Testis (tissue), 3 donors: ENCODE data around the gene TTC29. TPM values are rescaled to one million over a fixed set of nuclear protein-coding genes. Genes with fewer than 3 reads are reported as not detected.

Experiments
- DNase-seq: peaks from one replicate; pipeline ENCODE4 v3.0.0-alpha.2; 2019
- H3K27ac ChIP-seq, 2 donors: fragments of 200-600 bp; sonication (generic); one replicate each; pipeline ENCODE4 v1.5.1; 2019
- H3K27me3 ChIP-seq: fragments of 200-600 bp; sonication (generic); one replicate; pipeline ENCODE4 v1.5.1; 2019
- H3K36me3 ChIP-seq: fragments of 200-600 bp; sonication (generic); one replicate; pipeline ENCODE4 v1.5.1; 2017; ENCODE audit warnings: low read depth; ENCODE audit errors: missing control alignments
- H3K4me1 ChIP-seq: fragments of 200-600 bp; sonication (generic); one replicate; pipeline ENCODE4 v1.5.1; 2019
- H3K4me3 ChIP-seq, 2 donors: fragments of 200-600 bp; sonication (generic); one replicate each; pipeline ENCODE4 v1.5.1; 2017 to 2019
- H3K9me3 ChIP-seq: fragments of 200-600 bp; sonication (generic); one replicate; pipeline ENCODE4 v1.5.1; 2017
- POLR2A ChIP-seq: fragments of 450-650 bp; IDR thresholded peaks from one replicate; pipeline ENCODE4 v1.6.1; 2017; ENCODE audit warnings: antibody characterized with exemption, mild to moderate bottlenecking, moderate library complexity
- WGBS, 2 donors: methylation state at CpG; one replicate each; pipeline ENCODE4 v1.1.5; 2018; 5-methylcytosine and 5-hydroxymethylcytosine counted together
- intact Hi-C: fragments of 100-400 bp; cut with DNase I; formaldehyde crosslinking; loops from one replicate; pipeline ENCODE4 v1.15.1; 2023; ENCODE audit warnings: low total_unique reads
- polyA plus RNA-seq: library from polyadenylated mRNA; stranded (reverse); fragments of 350-450 nt; fragmentation: Illumina TruSeq; extraction: RNeasy Lipid Tissue Mini Kit (QIAGEN cat#74804); gene quantifications from one replicate; pipeline ENCODE4 v1.2.3, GENCODE V29; 2014; ENCODE audit warnings: low read depth, low replicate concordance; ENCODE audit not compliant: insufficient read depth
- total RNA-seq, 2 donors: library from RNA; depleted of rRNA; stranded (reverse); fragments of >200 nt; gene quantifications; one replicate each; pipeline ENCODE4 v1.2.3, GENCODE V29; 2016
- TF ChIP-seq, protein P1 (sequence below), 3 experiments: fragments of 450-650 bp in 2 of 3; fragments of 200-600 bp in 1 of 3; sonication (generic) in 1 of 3; IDR thresholded peaks; one replicate each; pipeline ENCODE4 v1.5.1; 2016 to 2019; ENCODE audit warnings: antibody characterized with exemption in 3 of 3, mild to moderate bottlenecking in 2 of 3, moderate library complexity in 1 of 3

TTC29 gene
- total and polyA plus RNA-seq, 3 donors from 2014 or later: 27.4 to 165 (median 68.0) TPM

DNA sequence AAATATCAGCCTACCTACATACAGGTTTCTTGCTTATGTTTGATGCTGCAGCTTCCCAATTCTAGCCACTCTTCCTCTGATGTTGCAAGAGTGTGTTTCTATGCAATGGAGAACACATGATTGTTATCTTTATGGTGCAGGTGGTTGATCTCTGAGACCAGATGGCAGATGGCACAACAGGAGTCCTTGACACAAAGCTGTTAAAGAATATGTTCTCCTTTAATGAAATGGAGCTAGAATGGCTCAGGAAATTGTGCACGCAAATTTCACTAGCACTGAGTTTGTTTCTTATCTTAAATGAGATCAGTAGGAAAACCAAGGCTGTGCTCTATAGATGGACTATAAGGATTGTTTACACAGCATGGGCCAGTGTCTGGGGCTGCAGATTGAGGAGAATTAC is 29.9 kb upstream of the TTC29 start:
- no peaks in the 10 kb centered on the region for H3K36me3 ChIP-seq
- H3K27me3 ChIP-seq: no peaks in the 10 kb centered on the region
- WGBS, 2 donors: 69 to 75% methylated on average over 1 of the region's 1 CpG
- DNase-seq: no peak
- H3K4me1 ChIP-seq: no peaks in the 10 kb centered on the region
- H3K9me3 ChIP-seq: no peaks in the 10 kb centered on the region
- no peak overlapping the region for H3K4me3 ChIP-seq
- intact Hi-C loops: no loop called here
- no peak overlapping the region for H3K27ac ChIP-seq
- TF ChIP-seq, protein P1, sequence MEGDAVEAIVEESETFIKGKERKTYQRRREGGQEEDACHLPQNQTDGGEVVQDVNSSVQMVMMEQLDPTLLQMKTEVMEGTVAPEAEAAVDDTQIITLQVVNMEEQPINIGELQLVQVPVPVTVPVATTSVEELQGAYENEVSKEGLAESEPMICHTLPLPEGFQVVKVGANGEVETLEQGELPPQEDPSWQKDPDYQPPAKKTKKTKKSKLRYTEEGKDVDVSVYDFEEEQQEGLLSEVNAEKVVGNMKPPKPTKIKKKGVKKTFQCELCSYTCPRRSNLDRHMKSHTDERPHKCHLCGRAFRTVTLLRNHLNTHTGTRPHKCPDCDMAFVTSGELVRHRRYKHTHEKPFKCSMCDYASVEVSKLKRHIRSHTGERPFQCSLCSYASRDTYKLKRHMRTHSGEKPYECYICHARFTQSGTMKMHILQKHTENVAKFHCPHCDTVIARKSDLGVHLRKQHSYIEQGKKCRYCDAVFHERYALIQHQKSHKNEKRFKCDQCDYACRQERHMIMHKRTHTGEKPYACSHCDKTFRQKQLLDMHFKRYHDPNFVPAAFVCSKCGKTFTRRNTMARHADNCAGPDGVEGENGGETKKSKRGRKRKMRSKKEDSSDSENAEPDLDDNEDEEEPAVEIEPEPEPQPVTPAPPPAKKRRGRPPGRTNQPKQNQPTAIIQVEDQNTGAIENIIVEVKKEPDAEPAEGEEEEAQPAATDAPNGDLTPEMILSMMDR (IDR thresholded peaks at IDR 0.05): no peak
- TF ChIP-seq POLR2A: no peak

DNA sequence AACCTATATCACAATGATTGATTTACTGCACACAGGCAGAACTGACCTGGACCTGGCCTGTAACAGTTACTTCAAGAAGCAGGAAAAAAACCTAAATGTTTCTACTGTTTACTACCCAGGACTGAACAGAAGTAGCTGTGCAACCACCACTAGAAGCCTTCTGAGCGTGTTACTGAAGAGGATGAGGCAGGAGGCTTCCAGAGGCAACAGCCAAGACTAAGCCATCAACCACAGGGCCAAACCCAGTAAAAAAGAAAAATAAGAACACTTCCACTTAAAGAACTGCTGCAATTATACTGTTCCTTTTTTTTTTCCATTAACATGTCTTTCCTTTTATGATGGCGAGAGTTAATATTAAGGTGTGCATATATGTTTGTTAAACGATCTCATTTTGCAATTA is 29.4 kb upstream of the TTC29 start:
- DNase-seq: no peak
- Histone ChIP-seq H3K27me3 (no peaks in the 10 kb centered on the region), H3K36me3 (no peaks in the 10 kb centered on the region), H3K27ac (no peak overlapping the region), H3K4me1 (no peaks in the 10 kb centered on the region), H3K9me3 (no peaks in the 10 kb centered on the region), H3K4me3 (no peak overlapping the region)
- TF ChIP-seq, protein P1 (IDR thresholded peaks at IDR 0.05): no peak
- no peak for TF ChIP-seq POLR2A
- 83 to 94% methylated on average over 3 of the region's 3 CpGs for WGBS, 2 donors
- intact Hi-C loops: no loop called here

DNA sequence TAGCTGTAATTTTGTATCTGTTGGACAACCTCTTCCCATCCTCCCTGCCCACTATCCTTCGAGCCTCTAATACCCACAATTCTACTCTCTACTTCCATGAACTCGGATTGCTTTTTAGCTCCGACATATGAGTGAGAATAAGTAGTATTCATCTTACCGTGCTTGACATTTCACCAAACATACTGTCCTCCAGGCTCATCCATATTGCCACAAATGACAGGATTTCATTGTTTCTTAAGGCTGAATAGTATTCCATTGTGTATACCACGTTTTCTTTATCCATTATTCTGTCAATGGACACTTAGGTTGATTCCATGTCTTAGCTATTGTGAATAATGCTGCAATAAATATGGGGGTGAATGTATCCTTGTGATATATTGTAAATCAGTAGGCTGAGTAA is 26.4 kb upstream of the TTC29 start:
- WGBS, 2 donors: 80 to 84% methylated on average over 5 of the region's 5 CpGs
- TF ChIP-seq POLR2A: no peak
- TF ChIP-seq, protein P1 (IDR thresholded peaks at IDR 0.05): no peak
- H3K4me1 ChIP-seq: no peaks in the 10 kb centered on the region
- no peaks in the 10 kb centered on the region for H3K9me3 ChIP-seq
- no peak overlapping the region for H3K4me3 ChIP-seq
- no peaks in the 10 kb centered on the region for H3K36me3 ChIP-seq
- no peaks in the 10 kb centered on the region for H3K27me3 ChIP-seq
- intact Hi-C loops: no loop called here
- DNase-seq: no peak
- H3K27ac ChIP-seq: no peak overlapping the region

DNA sequence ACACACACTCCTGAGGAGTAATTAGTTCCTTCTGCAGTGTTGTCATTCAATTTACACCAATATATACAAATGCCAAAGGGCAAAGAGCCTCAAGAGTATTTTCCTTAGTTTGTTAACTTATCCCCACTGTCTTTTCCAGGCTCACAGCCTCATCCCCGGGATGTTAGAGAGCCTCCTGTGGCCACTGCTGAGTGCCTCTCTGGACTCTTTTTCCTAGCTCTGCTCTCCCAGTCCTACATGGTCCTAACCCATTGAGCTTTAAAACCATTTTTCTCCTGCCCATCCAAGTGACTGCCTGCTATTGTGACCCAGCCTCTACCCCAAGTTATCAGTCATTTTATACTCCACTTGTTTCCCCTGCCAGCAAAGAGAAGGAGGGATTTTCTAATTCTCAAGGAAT is 23.5 kb upstream of the TTC29 start:
- intact Hi-C loops: no loop called here
- Histone ChIP-seq H3K4me3 (no peak overlapping the region), H3K9me3 (no peaks in the 10 kb centered on the region), H3K36me3 (no peaks in the 10 kb centered on the region), H3K27me3 (no peaks in the 10 kb centered on the region), H3K27ac (no peak overlapping the region), H3K4me1 (no peaks in the 10 kb centered on the region)
- DNase-seq: no peak
- TF ChIP-seq POLR2A: no peak
- TF ChIP-seq, protein P1 (IDR thresholded peaks at IDR 0.05): no peak
- WGBS, 2 donors: 73 to 77% methylated on average over 1 of the region's 1 CpG

DNA sequence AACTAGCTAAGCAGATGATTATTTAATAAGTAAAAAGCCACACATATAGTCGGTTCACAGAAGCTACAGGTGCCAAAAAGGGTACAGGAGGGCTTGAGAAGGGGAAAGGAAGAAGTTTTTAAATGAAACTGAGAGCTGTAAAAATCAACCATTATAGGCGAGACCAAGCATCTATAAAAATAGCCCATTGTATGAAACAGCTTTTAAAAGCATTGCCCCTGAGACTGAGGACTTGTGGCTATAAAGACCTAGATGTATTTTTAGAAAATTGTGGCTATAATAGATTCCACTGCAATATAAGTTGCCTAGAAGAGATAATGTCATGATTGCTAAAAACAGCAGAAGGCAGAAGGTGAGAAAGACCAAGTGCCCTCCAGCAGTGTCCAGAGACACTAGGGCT is 15.0 kb upstream of the TTC29 start:
- no peaks in the 10 kb centered on the region for H3K9me3 ChIP-seq
- no peaks in the 10 kb centered on the region for H3K27me3 ChIP-seq
- TF ChIP-seq, protein P1 (IDR thresholded peaks at IDR 0.05): no peak
- TF ChIP-seq POLR2A: no peak
- no peaks in the 10 kb centered on the region for H3K4me1 ChIP-seq
- no peak overlapping the region for H3K4me3 ChIP-seq
- DNase-seq: no peak
- no peaks in the 10 kb centered on the region for H3K36me3 ChIP-seq
- intact Hi-C loops: no loop called here
- WGBS, 2 donors: 77 to 90% methylated on average over 2 of the region's 2 CpGs
- no peak overlapping the region for H3K27ac ChIP-seq
